HCT116 (cell line): ENCODE results near the gene OR2T1. TPM values are rescaled to one million over a fixed set of nuclear protein-coding genes. Genes with fewer than 3 reads are reported as not detected.

Source experiments
- ATAC-seq: fragments of 200-7000 bp; cut with Tn5 transposase; 2 replicates; pipeline ENCODE4 v1.9.1; 2020; ENCODE audit warnings: mild to moderate bottlenecking, moderate library complexity
- BruUV-seq: library from RNA; stranded (reverse); fragments of 400-500 nt; replicated peaks from 2 replicates; lab custom pipeline; 2021; lab: Mats Ljungman, UMichigan
- CTCF ChIA-PET: fragments of 300-600 bp; sonication (Branson Sonifier 250); formaldehyde crosslinking; loops from one replicate; lab custom pipeline; 2021; ENCODE audit warnings: antibody characterized with exemption; lab: Charles Lee
- POLR2A ChIA-PET: fragments of 300-600, 350-600 bp; sonication (Branson Sonifier 250); formaldehyde crosslinking; loops from one replicate; lab custom pipeline; 2021; ENCODE audit warnings: antibody characterized with exemption; lab: Charles Lee
- RAD21 ChIA-PET, 2 experiments: fragments of 300-600 bp; sonication (Branson Sonifier 250); formaldehyde crosslinking; loops; one replicate each; lab custom pipeline; 2023; ENCODE audit warnings: low total read pairs in 2 of 2; ENCODE audit not compliant: uncharacterized antibody in 2 of 2, unreplicated experiment in 2 of 2, low non-redundant PET in 1 of 2; lab: Charles Lee
- DNase-seq: peaks from one replicate; pipeline ENCODE4 v3.0.0-alpha.2; 2010; ENCODE audit warnings: low read depth, low spot score
- H2AFZ ChIP-seq: fragments of 200-600 bp; shearing (Covaris generic), sonication (generic); 2 replicates; pipeline ENCODE4 v1.6.1; 2017; ENCODE audit warnings: low read depth, mixed run types, mixed read lengths, antibody characterized with exemption, low read length; ENCODE audit not compliant: poor library complexity, severe bottlenecking
- H3K27ac ChIP-seq: 2 replicates; pipeline ENCODE4 v1.5.1; 2012; ENCODE audit warnings: low read depth, low read length
- H3K27me3 ChIP-seq: fragments of 200-600 bp; sonication (generic); 2 replicates; pipeline ENCODE4 v1.6.1; 2016; ENCODE audit warnings: mixed run types, low read length, mixed read lengths; ENCODE audit not compliant: insufficient read depth
- H3K36me3 ChIP-seq, 2 experiments: fragments of 200-500 bp in 1 of 2; fragments of 200-600 bp in 1 of 2; sonication (Bioruptor generic) in 1 of 2; sonication (generic) in 1 of 2; 2 replicates each; pipeline versions ENCODE4 v1.5.1 to v1.6.1; 2014 to 2016; ENCODE audit warnings: low read length in 2 of 2, inconsistent platforms in 1 of 2, mixed read lengths in 1 of 2, mixed run types in 1 of 2; ENCODE audit not compliant: insufficient read depth in 2 of 2, control insufficient read depth in 1 of 2
- H3K4me1 ChIP-seq, 2 experiments: fragments of 200-600 bp in 1 of 2; sonication (generic) in 1 of 2; 2 replicates each; pipeline versions ENCODE4 v1.5.1 to v1.6.1; 2012 to 2017; ENCODE audit warnings: low read length in 2 of 2, inconsistent platforms in 1 of 2, mild to moderate bottlenecking in 1 of 2, mixed read lengths in 1 of 2, mixed run types in 1 of 2, moderate library complexity in 1 of 2; ENCODE audit not compliant: insufficient read depth in 2 of 2, control insufficient read depth in 1 of 2
- H3K4me2 ChIP-seq: fragments of 200-600 bp; sonication (generic); 2 replicates; pipeline ENCODE4 v1.6.1; 2017; ENCODE audit warnings: mixed run types, low read length, mixed read lengths
- H3K4me3 ChIP-seq, 2 experiments: fragments of 200-600 bp in 1 of 2; sonication (generic) in 1 of 2; replicated peaks in 1 of 2; 2 replicates each; pipeline ENCODE4 v1.5.1; 2011 to 2016; ENCODE audit warnings: low read length in 2 of 2, control low read depth in 1 of 2, low read depth in 1 of 2, mild to moderate bottlenecking in 1 of 2, mixed read lengths in 1 of 2, mixed run types in 1 of 2
- H3K79me2 ChIP-seq: fragments of 200-600 bp; sonication (generic); 2 replicates; pipeline ENCODE4 v1.6.1; 2017; ENCODE audit warnings: mild to moderate bottlenecking, mixed run types, low read length, moderate library complexity, mixed read lengths; ENCODE audit not compliant: insufficient read depth
- H3K9ac ChIP-seq: fragments of 200-600 bp; sonication (generic); 2 replicates; pipeline ENCODE4 v1.6.1; 2016; ENCODE audit warnings: low read length, mixed read lengths
- H3K9me2 ChIP-seq: fragments of 200-600 bp; sonication (generic), shearing (Covaris generic); 2 replicates; pipeline ENCODE4 v1.6.1; 2017; ENCODE audit warnings: mixed run types, mild to moderate bottlenecking, moderate library complexity; ENCODE audit not compliant: insufficient read depth
- H3K9me3 ChIP-seq, 2 experiments: fragments of 200-500 bp in 1 of 2; fragments of 200-600 bp in 1 of 2; sonication (Bioruptor generic) in 1 of 2; sonication (generic) in 1 of 2; 2 replicates each; pipeline ENCODE4 v1.6.1; 2014 to 2017; ENCODE audit warnings: low read length in 2 of 2, mixed read lengths in 2 of 2, inconsistent platforms in 1 of 2, low read depth in 1 of 2, mild to moderate bottlenecking in 1 of 2, mixed run types in 1 of 2, moderate library complexity in 1 of 2; ENCODE audit not compliant: control insufficient read depth in 1 of 2, insufficient read depth in 1 of 2
- H4K20me1 ChIP-seq: fragments of 200-600 bp; sonication (generic), shearing (Covaris generic); 2 replicates; pipeline ENCODE4 v1.6.1; 2017; ENCODE audit warnings: mixed run types, mild to moderate bottlenecking, moderate library complexity; ENCODE audit not compliant: insufficient read depth
- ATF3 ChIP-seq: IDR thresholded peaks from 2 replicates; pipeline ENCODE4 v1.6.1; 2012
- CBX3 ChIP-seq: IDR thresholded peaks from 2 replicates; pipeline ENCODE4 v1.6.1; 2012; ENCODE audit warnings: low read depth
- CEBPB ChIP-seq: IDR thresholded peaks from 2 replicates; pipeline ENCODE4 v1.6.1; 2012; ENCODE audit warnings: low read depth
- EGR1 ChIP-seq: IDR thresholded peaks from 2 replicates; pipeline ENCODE4 v1.6.1; 2012; ENCODE audit warnings: low read depth
- ELF1 ChIP-seq: IDR thresholded peaks from 2 replicates; pipeline ENCODE4 v1.6.1; 2012; ENCODE audit warnings: low read depth, borderline replicate concordance
- EZH2 ChIP-seq: fragments of 200-600 bp; sonication (generic); IDR thresholded peaks from 2 replicates; pipeline ENCODE4 v1.6.1; 2017; ENCODE audit warnings: antibody characterized with exemption, mixed run types
- EZH2phosphoT487 ChIP-seq: fragments of 200-600 bp; IDR thresholded peaks from 2 replicates; pipeline ENCODE4 v1.6.1; 2018; ENCODE audit warnings: antibody characterized with exemption, borderline replicate concordance
- FOSL1 ChIP-seq: IDR thresholded peaks from 2 replicates; pipeline ENCODE4 v1.6.1; 2012; ENCODE audit warnings: low read depth
- MAX ChIP-seq: IDR thresholded peaks from 2 replicates; pipeline ENCODE4 v1.6.1; 2012
- POLR2A ChIP-seq: IDR thresholded peaks from 2 replicates; pipeline ENCODE4 v1.7.0; 2011; ENCODE audit warnings: borderline replicate concordance; ENCODE audit not compliant: insufficient read depth, insufficient read length; ENCODE audit errors: extremely low read depth
- POLR2AphosphoS5 ChIP-seq: IDR thresholded peaks from 2 replicates; pipeline ENCODE4 v1.6.1; 2011; ENCODE audit warnings: mild to moderate bottlenecking, low read depth, low read length, moderate library complexity
- RAD21 ChIP-seq: IDR thresholded peaks from 2 replicates; pipeline ENCODE4 v1.6.1; 2012; ENCODE audit warnings: low read depth, mild to moderate bottlenecking
- SP1 ChIP-seq: IDR thresholded peaks from 2 replicates; pipeline ENCODE4 v1.6.1; 2012; ENCODE audit warnings: low read depth
- SRF ChIP-seq: IDR thresholded peaks from 2 replicates; pipeline ENCODE4 v1.6.1; 2012; ENCODE audit warnings: low read depth
- TCF7L2 ChIP-seq: IDR thresholded peaks from 2 replicates; pipeline ENCODE4 v1.7.0; 2011; ENCODE audit warnings: borderline replicate concordance, inconsistent platforms; ENCODE audit not compliant: insufficient read depth, insufficient read length; ENCODE audit errors: extremely low read depth
- YY1 ChIP-seq: IDR thresholded peaks from 2 replicates; pipeline ENCODE4 v1.6.1; 2011; ENCODE audit warnings: low read length, low read depth, moderate library complexity, mild to moderate bottlenecking; ENCODE audit not compliant: insufficient replicate concordance; ENCODE audit errors: extremely low read depth
- ZFX ChIP-seq: fragments of 450-650 bp; IDR thresholded peaks from 2 replicates; pipeline ENCODE4 v1.6.1; 2017
- ZNF274 ChIP-seq: fragments of 200-500 bp; sonication (Bioruptor generic); IDR thresholded peaks from 2 replicates; pipeline ENCODE4 v1.6.1; 2014; ENCODE audit warnings: mild to moderate bottlenecking, low read depth, low read length, inconsistent platforms
- intact Hi-C: fragments of 100-400 bp; cut with micrococcal nuclease; formaldehyde crosslinking; loops from 2 replicates; pipeline ENCODE4 v1.10.0; 2022
- total RNA-seq: library from RNA; stranded (reverse); gene quantifications from one replicate; pipeline ENCODE4 v1.2.1, GENCODE V29; 2021; ENCODE audit not compliant: unreplicated experiment
- TF ChIP-seq, protein P1 (sequence below): IDR thresholded peaks from 2 replicates; pipeline ENCODE4 v1.6.1; 2011; ENCODE audit warnings: mild to moderate bottlenecking, low read length, moderate library complexity; ENCODE audit not compliant: insufficient replicate concordance; ENCODE audit errors: extremely low read depth

OR2T1 gene
- total RNA-seq, 1 experiment from 2014 or later, result not detected

GRCh38 chr1:248380854-248381253 is 22.0 kb upstream of the OR2T1 start:
- Histone ChIP-seq H3K4me1 (no peaks in the 10 kb centered on the region), H3K9me3 (peaks cover 0 to 15% of the 10 kb centered on the region in 2 experiments; a peak in 2 of 4 replicates), H3K36me3 (no peaks in the 10 kb centered on the region), H3K79me2 (no peaks in the 10 kb centered on the region), H2AFZ (no peak overlapping the region), H3K27me3 (no peaks in the 10 kb centered on the region), H4K20me1 (no peaks in the 10 kb centered on the region), H3K9me2 (no peaks in the 10 kb centered on the region), H3K4me3 (no peak overlapping the region), H3K9ac (no peak overlapping the region), H3K27ac (no peak overlapping the region), H3K4me2 (no peak overlapping the region)
- ChIA-PET RAD21 (no interaction called here), CTCF (no interaction called here), POLR2A (no interaction called here)
- intact Hi-C loops, result no loop called here
- BruUV-seq, result no TSS peak
- TF ChIP-seq ELF1 (no peak), EZH2phosphoT487 (no peak), CEBPB (no peak), POLR2A (no peak), RAD21 (no peak), EZH2 (no peak), POLR2AphosphoS5 (no peak)
- DNase-seq, result no peak
- ATAC-seq, result no peak

GRCh38 chr1:248388426-248388825 is 14.4 kb upstream of the OR2T1 start:
- DNase-seq (no peak), ATAC-seq (no peak)
- CTCF ChIA-PET, result no interaction called here
- Histone ChIP-seq H3K79me2 (no peaks in the 10 kb centered on the region), H3K9me2 (no peaks in the 10 kb centered on the region), H3K9me3 (peaks cover 8 to 18% of the 10 kb centered on the region in 2 experiments; a peak in 2 of 4 replicates), H2AFZ (no peak overlapping the region), H3K4me2 (no peak overlapping the region), H3K27me3 (no peaks in the 10 kb centered on the region), H3K4me1 (no peaks in the 10 kb centered on the region), H3K9ac (no peak overlapping the region), H4K20me1 (no peaks in the 10 kb centered on the region), H3K4me3 (no peak overlapping the region), H3K27ac (no peak overlapping the region), H3K36me3 (no peaks in the 10 kb centered on the region)
- TF ChIP-seq SRF, result no peak
- no peak for TF ChIP-seq YY1
- TF ChIP-seq, protein P1, sequence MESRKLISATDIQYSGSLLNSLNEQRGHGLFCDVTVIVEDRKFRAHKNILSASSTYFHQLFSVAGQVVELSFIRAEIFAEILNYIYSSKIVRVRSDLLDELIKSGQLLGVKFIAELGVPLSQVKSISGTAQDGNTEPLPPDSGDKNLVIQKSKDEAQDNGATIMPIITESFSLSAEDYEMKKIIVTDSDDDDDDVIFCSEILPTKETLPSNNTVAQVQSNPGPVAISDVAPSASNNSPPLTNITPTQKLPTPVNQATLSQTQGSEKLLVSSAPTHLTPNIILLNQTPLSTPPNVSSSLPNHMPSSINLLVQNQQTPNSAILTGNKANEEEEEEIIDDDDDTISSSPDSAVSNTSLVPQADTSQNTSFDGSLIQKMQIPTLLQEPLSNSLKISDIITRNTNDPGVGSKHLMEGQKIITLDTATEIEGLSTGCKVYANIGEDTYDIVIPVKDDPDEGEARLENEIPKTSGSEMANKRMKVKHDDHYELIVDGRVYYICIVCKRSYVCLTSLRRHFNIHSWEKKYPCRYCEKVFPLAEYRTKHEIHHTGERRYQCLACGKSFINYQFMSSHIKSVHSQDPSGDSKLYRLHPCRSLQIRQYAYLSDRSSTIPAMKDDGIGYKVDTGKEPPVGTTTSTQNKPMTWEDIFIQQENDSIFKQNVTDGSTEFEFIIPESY, result no peak
- TF ChIP-seq ELF1, result no peak
- TF ChIP-seq FOSL1, result no peak
- no peak for TF ChIP-seq CBX3
- TF ChIP-seq TCF7L2, result no peak
- TF ChIP-seq MAX, result no peak
- no peak for TF ChIP-seq ZNF274
- TF ChIP-seq SP1, result no peak
- no peak for TF ChIP-seq POLR2A
- no peak for TF ChIP-seq CEBPB
- no peak for TF ChIP-seq EZH2phosphoT487
- no peak for TF ChIP-seq EGR1
- no peak for TF ChIP-seq POLR2AphosphoS5
- TF ChIP-seq ZFX, result no peak
- TF ChIP-seq ATF3, result no peak
- BruUV-seq, result no TSS peak
- intact Hi-C loops, result no loop called here
- POLR2A ChIA-PET, result no interaction called here
- RAD21 ChIA-PET, result no interaction called here
